GM21737 (cell line): ENCODE measurements around the gene RIPOR3.
"Not testable (repeated sequence)": the region's sequence is repeated elsewhere in the genome, so short reads cannot be mapped to it uniquely, and the experiment has no call there.

Experiments
- ATAC-seq: cut with Tn5 transposase; IDR thresholded peaks from one replicate; pipeline ENCODE4 v1.9.1; 2021; ENCODE audit warnings: mild to moderate bottlenecking, moderate library complexity; ENCODE audit not compliant: unreplicated experiment

The RIPOR3 gene

GRCh38 chr20:50560867-50561266, 130.5 kb downstream of the RIPOR3 start:
- ATAC-seq = no peak

DNA sequence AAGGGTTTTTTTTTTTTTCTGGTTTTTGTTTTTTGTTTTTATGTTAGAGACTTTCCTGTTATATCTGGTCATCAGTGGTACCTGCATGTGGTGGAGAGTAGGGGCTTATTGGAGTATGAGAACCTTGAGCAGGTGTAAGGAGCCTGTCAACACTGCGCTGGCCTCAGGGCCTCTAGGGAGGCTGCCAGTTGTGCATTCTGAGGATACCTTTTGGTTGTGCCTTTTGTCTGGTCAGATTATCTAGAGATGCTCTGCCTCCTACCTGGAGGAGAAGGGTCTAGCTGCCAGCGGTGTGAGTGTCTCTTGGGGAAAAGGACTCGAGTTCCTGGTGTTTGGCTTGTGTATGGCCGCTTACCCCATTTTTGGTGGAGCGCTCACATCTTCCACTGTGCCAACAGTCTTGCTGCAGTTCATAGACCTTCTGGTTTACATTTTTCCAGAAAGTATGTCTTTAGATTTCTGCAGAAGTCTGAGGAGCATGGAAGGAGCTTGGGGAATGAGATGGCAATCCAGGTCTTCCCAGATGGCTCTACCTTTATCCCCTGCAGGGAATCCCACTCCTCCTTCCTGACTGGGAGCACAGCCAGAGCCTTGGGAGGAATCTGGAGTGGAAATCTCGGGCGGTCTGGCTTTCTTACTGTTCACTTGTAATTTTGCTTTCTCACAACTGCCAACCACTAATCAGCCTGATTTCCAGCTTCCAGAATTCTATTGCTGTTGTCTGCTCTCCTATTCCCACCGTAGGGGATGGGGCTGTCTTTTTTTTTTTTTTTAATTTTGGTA, 131.3 kb downstream of the RIPOR3 start:
- ATAC-seq = no peak

DNA sequence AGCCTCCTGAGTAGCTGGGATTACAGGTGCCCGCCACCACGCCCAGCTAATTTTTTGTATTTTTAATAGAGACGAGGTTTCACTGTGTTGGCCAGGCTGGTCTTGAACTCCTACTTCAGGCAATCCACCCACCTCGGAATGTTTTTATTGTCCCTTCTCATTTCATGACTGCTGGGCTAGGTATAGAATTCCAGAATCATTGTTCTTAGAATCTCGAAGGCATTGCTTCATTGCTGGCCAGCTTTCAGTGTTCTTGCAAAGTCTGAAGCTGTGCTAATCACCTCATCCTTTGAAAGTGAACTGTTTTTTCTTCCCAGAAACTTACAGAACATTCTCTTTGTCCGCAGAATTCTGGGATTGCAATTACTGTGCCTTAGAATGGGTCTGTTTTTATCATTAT, 132.2 kb downstream of the RIPOR3 start:
- no peak for ATAC-seq

DNA sequence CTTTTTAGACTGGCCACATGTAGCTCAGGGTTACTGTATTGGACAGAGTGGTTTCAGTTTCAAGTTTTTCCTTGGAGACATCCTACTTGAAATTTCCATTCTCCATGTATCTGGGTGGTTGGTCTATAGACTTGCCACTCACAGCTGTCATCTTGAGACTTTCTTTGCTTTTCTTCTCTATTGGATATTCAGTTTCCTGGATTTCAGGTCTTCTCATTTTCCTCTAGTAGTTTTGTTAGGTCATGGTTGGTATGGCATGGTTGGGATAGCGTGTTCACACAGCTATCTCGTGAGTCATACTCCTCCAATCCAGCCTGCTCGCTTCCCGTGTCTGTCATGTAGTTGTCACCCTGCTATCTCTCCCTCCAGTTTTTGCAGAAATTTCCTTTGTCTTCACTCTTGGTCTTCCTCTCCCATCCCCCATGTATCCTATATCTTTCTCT, 132.8 kb downstream of the RIPOR3 start:
- ATAC-seq = no peak

DNA sequence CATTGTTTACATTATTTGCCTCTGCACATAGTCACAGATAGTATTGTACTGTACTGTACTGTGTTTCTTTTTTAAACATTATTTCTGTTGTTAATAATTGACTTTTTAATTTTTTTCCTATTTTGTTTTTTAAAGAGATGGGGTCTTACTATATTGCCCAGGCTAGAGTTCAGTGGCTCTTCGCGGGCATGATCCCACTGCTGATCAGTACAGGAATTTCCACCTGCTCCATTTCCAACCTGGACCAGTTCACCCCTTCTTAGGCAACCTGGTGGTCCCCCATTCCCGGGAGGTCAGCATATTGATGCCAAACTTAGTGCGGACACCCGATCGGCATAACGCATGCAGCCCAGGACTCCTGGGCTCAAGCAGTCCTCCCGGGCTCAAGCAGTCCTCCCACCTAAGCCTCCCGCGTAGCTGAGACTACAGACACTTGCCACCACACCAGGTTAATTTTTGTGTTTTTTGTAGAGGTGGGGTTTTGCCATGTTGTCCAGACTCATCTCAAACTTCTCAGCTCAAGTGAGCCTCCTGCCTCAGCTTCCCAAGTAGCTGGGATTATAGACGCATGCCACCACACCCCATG, 133.7 kb downstream of the RIPOR3 start:
- ATAC-seq = no peak

- ATAC-seq = no peak
Measured at GRCh38 chr20:50555662-50556061, 135.7 kb downstream of the RIPOR3 start.

GRCh38 chr20:50554694-50555579, 136.4 kb downstream of the RIPOR3 start:
- ATAC-seq = no peak

DNA sequence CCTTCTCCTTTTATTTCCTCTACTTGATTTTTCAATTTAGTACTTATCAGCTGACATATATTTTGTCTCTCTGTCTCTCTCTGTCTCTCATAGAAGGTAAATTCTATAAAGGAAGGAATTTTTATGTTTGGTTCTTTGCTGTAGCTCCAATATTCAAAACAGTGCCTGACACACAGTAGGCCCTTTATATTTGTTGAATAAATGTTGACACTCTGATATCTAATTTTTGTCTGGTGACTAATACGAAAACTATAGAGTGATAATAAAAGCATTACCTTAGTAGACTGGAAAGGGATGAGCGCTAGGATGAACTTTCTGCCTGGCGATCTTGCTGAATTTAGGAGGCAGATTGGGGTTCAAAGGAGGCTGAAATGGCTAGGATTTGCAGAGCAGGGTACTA, 138.4 kb downstream of the RIPOR3 start:
- no peak for ATAC-seq

- no peak for ATAC-seq
Measured at GRCh38 chr20:50551288-50551687, 140.1 kb downstream of the RIPOR3 start.

DNA sequence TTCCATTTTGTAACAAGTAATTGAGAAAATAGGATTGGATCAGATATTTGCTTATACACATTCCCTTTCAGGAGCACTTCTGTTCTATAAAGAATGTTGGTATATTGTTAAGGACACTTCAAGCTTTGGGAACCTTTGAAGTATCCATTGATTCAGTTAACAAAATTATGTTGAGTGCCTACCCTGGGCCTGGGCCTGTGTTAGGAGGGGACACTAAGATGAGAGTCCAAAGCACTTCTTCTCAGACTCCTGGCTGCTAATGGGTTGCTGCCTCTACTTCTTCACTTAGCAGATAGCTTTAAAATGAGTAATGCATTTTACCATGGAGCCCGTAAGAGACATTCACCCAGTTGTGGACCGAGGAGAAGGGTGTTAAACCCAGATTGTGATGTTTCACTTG, 140.8 kb downstream of the RIPOR3 start:
- no peak for ATAC-seq

DNA sequence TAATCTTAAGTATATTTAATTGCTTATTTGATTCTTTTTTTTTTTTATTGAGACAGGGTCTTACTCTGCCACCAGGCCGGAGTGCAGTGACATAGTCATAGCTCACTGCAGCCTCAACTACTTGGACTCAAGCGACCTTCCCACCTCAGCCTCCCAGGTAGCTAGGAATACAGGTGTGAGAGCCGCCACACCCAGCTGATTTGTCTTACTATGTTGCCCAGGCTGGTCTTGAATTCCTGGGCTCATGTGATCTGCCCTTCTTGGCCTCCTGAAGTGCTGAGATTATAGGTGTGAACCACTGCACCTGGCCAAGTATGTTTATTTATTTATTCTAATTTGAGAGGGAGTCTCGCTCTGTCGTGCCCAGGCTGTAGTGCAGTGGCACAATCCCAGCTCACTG, 142.9 kb downstream of the RIPOR3 start:
- no peak for ATAC-seq

DNA sequence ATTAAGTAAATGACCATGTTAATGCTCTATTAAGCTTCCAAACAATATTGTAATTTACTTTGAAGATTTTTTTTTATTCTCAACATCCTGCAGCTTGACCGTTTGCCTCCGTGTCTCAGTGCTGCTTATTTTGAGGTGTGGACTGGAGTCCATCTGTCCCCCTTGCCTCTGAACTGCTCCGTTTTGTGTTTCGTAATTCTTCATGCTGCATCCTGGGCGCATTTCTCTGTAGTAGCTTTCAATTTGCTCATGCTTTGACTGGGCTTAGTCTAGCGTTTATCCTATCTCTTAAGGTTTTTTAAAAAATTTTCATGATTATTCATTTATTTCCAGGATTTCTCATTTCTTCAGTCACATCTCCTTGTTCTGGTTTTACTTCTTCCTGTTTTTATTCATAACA, 143.4 kb downstream of the RIPOR3 start:
- ATAC-seq = no peak

DNA sequence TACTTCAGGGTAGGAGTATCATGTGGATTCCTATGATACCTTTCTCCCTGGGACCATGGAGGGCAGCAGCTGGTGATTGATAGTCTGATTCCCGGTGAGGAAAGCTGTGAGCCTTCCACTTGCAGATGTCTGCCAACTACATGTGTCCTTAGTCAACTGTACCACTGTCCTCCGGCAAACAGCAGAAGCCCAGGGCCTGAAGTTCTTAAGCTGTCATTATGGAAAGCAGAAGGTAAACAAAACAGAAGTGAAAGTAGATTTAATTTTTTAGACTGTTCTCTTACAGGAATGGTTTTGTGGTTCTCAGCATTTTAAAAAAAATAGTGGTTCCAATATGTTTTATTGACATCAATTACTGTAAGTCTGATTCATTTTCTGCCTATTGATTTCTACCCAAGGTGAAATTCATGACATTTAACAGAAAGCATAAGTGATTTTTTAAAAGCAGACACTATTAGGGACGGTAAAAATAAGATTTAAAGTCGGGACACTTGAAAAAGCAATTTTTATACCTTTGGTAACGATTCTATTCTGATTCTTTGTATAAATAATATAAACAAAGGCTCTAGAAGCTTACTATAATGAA, 144.5 kb downstream of the RIPOR3 start:
- no peak for ATAC-seq

GRCh38 chr20:50545126-50545525, 146.2 kb downstream of the RIPOR3 start:
- no peak for ATAC-seq

- no peak for ATAC-seq
Measured at GRCh38 chr20:50543326-50543725, 148.0 kb downstream of the RIPOR3 start.

GRCh38 chr20:50541606-50542041, 149.7 kb downstream of the RIPOR3 start:
- no peak for ATAC-seq

DNA sequence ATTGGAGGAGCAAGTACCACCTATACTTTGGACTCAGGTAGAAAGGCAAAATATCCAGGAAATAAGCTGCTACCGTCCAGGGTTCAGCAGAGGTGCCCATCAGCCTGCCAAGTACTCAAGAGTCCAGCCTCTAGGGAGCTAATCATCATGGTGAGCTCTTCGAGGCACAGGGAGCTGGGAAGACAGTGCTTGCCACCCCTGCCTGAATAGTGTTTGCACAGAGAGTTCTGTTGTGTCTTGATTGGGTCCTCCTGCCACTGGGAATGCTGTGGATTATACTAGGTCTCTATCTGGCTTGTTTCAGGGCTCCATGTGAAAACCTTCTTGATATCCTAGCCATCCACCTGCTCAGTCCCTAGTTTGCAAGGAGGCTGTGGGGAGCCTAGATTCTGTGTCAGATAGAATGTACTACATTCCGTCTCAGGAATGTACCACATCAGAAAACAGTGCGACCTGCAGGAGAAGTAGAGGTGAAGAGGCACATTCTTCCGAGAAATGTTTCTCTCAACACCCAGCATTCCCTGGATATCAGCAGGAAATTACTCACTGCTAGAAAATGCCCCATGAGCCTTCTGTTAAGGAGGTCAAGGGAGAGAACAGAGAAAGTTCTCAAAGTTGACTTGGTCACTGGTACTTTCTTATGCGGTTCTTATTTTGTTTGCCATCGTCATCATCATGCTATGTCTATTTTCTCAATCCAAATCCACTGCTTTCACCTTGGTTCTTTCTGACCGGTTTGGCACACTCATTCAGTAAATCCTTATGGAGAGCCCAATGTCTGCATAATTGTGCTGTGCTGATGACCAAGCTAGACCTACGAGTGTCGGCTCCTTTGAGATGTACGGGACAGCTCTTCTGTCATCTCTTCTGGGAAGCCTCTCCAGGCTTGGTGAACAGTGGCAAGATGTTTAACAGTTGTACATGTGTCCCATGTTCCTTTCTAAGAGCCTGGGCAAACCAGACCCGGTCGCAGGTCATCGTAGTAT, 150.4 kb downstream of the RIPOR3 start:
- no peak for ATAC-seq

DNA sequence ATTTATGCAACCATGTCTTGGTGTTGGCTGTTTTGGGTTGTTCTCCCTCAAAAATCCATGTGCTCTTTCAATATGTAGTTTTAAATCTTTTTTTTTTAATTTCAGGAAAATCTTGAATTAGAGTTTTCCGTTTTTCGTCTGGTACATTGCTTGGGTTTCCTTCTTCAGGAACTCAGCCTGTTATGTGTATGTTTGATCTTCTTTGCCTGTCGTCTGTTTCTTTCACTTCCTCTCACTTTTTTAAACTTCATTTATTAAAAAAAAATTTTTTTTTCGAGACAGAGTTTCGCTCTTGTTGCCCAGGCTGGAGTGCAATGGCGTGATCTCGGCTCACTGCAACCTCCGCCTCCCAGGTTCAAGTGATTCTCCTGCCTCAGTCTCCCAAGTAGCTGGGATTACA, 151.5 kb downstream of the RIPOR3 start:
- not testable (repeated sequence) for ATAC-seq

DNA sequence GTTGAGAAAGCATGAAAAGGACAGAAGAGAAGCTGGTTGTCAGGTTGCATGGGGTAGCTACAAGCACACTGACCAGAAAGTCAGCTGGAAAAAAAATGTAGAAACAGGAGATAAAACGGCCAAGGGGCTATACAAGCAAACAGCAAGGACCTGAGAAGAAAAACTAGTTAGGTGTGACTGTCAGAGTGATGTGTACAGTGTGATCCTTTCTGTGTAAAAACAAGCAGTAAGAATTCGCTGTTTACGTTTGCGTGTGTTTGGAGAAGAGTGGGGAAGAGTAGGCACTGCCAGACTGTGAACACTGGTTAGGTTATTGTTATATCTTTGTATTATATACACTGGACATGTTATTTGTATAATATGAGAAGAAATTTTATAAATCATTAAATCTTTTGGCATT, 153.1 kb downstream of the RIPOR3 start:
- no peak for ATAC-seq
